ENCODE measurements around the gene HAO2.

HAO2 gene

GRCh38 chr1:119380983-119381662 is 12.5 kb downstream of the HAO2 start:
- no peak for DNase-seq

GRCh38 chr1:119384591-119384990 is 16.0 kb downstream of the HAO2 start:
- no peak for DNase-seq

GRCh38 chr1:119385650-119386049 is 17.1 kb downstream of the HAO2 start:
- no peak for DNase-seq

GRCh38 chr1:119387858-119388257 is 19.3 kb downstream of the HAO2 start:
- DNase-seq = no peak

- DNase-seq = no peak
Observed at GRCh38 chr1:119388450-119388849, 19.9 kb downstream of the HAO2 start.

- no peak for DNase-seq
Observed at GRCh38 chr1:119390526-119390925, 21.9 kb downstream of the HAO2 start.

- DNase-seq = no peak
Observed at GRCh38 chr1:119391749-119392148, 23.2 kb downstream of the HAO2 start.

- no peak for DNase-seq
Observed at GRCh38 chr1:119394085-119394484, 25.5 kb downstream of the HAO2 start.

GRCh38 chr1:119396982-119397381 is 28.4 kb downstream of the HAO2 start:
- no peak for DNase-seq

GRCh38 chr1:119397986-119398385 is 29.4 kb downstream of the HAO2 start:
- no peak for DNase-seq

- no peak for DNase-seq
Observed at GRCh38 chr1:119404736-119405135, 36.2 kb downstream of the HAO2 start.

GRCh38 chr1:119409731-119410130 is 41.1 kb downstream of the HAO2 start:
- peak; percentile 44 for DNase-seq

GRCh38 chr1:119410961-119411360 is 42.4 kb downstream of the HAO2 start:
- no peak for DNase-seq

GRCh38 chr1:119414950-119415349 is 46.4 kb downstream of the HAO2 start, which contains the start of gene HSD3B2:
HSD3B2 (plus strand) TSS chr1:119415150; CDS start chr1:119415420, 270 bp downstream.
- DNase-seq = no peak

- no peak for DNase-seq
Observed at GRCh38 chr1:119416006-119416640, 47.5 kb downstream of the HAO2 start.

- no peak for DNase-seq
Observed at GRCh38 chr1:119419109-119419508, 50.5 kb downstream of the HAO2 start.

GRCh38 chr1:119420638-119421037 is 52.1 kb downstream of the HAO2 start:
- no peak for DNase-seq

- DNase-seq = no peak
Observed at GRCh38 chr1:119422631-119423030, 54.0 kb downstream of the HAO2 start.

- DNase-seq = no peak
Observed at GRCh38 chr1:119428991-119429390, 60.4 kb downstream of the HAO2 start.

- DNase-seq = no peak
Observed at GRCh38 chr1:119429687-119430086, 61.1 kb downstream of the HAO2 start.

- DNase-seq = no peak
Observed at GRCh38 chr1:119430486-119430885, 61.9 kb downstream of the HAO2 start.

GRCh38 chr1:119431836-119432235 is 63.3 kb downstream of the HAO2 start:
- no peak for DNase-seq

- no peak for DNase-seq
Observed at GRCh38 chr1:119435052-119435451, 66.5 kb downstream of the HAO2 start.

- no peak for DNase-seq
Observed at GRCh38 chr1:119438761-119439160, 70.2 kb downstream of the HAO2 start.
